Loucy (cell line): Measurements from ENCODE around the gene DNAH14.

Experiments
- H2AFZ ChIP-seq: fragments of 200-600 bp; sonication (generic); 2 replicates; pipeline ENCODE4 v1.6.0; 2016; ENCODE audit warnings: antibody characterized with exemption, mild to moderate bottlenecking, low read length, moderate library complexity
- H3F3A ChIP-seq: fragments of 200-600 bp; 2 replicates; pipeline ENCODE4 v1.6.0; 2016; ENCODE audit warnings: antibody characterized with exemption, low read depth, mild to moderate bottlenecking
- H3K27me3 ChIP-seq: fragments of 200-600 bp; sonication (generic); 2 replicates; pipeline ENCODE4 v1.6.1; 2014; ENCODE audit warnings: low read length, mild to moderate bottlenecking; ENCODE audit not compliant: insufficient read depth, poor library complexity, severe bottlenecking
- H3K36me3 ChIP-seq: fragments of 200-600 bp; sonication (generic); 2 replicates; pipeline ENCODE4 v1.6.1; 2016; ENCODE audit warnings: low read length; ENCODE audit not compliant: insufficient read depth
- H3K4me1 ChIP-seq: fragments of 200-600 bp; sonication (generic); 2 replicates; pipeline ENCODE4 v1.5.1; 2014; ENCODE audit warnings: low read length, mild to moderate bottlenecking; ENCODE audit not compliant: insufficient read depth, poor library complexity, severe bottlenecking
- H3K4me2 ChIP-seq: fragments of 200-600 bp; sonication (generic); 2 replicates; pipeline ENCODE4 v1.6.0; 2014; ENCODE audit warnings: antibody characterized with exemption, low read length, low read depth, mild to moderate bottlenecking; ENCODE audit not compliant: poor library complexity, severe bottlenecking
- H3K4me3 ChIP-seq: fragments of 200-600 bp; sonication (generic); 2 replicates; pipeline ENCODE4 v1.5.1; 2014; ENCODE audit warnings: low read length, mild to moderate bottlenecking, mixed read lengths; ENCODE audit not compliant: poor library complexity, severe bottlenecking
- H3K79me2 ChIP-seq: fragments of 200-600 bp; sonication (generic); 2 replicates; pipeline ENCODE4 v1.6.1; 2014; ENCODE audit warnings: low read length; ENCODE audit not compliant: insufficient read depth
- H3K9ac ChIP-seq: fragments of 200-600 bp; sonication (generic); 2 replicates; pipeline ENCODE4 v1.6.0; 2014; ENCODE audit warnings: mild to moderate bottlenecking, low read depth, low read length, moderate library complexity; ENCODE audit not compliant: poor library complexity, severe bottlenecking
- H3K9me2 ChIP-seq: fragments of 200-600 bp; sonication (generic); replicated peaks from 2 replicates; pipeline ENCODE4 v1.6.1; 2016; ENCODE audit warnings: low read depth, low read length, mixed read lengths
- H3K9me3 ChIP-seq: fragments of 200-600 bp; sonication (generic); 2 replicates; pipeline ENCODE4 v1.6.1; 2014; ENCODE audit warnings: mild to moderate bottlenecking, antibody characterized with exemption, low read length, low read depth; ENCODE audit not compliant: insufficient read depth
- H4K20me1 ChIP-seq: fragments of 200-600 bp; sonication (generic); 2 replicates; pipeline ENCODE4 v1.6.0; 2014; ENCODE audit warnings: antibody characterized with exemption, low read length, mild to moderate bottlenecking; ENCODE audit not compliant: insufficient read depth, poor library complexity, severe bottlenecking
- CTCF ChIP-seq: fragments of 200-600 bp; sonication (generic); conservative IDR thresholded peaks from 2 replicates; pipeline ENCODE4 v1.5.1; 2014; ENCODE audit warnings: mild to moderate bottlenecking, antibody characterized with exemption, low read length
- EZH2phosphoT487 ChIP-seq: fragments of 200-600 bp; IDR thresholded peaks from 2 replicates; pipeline ENCODE4 v1.6.1; 2018; ENCODE audit warnings: antibody characterized with exemption, mild to moderate bottlenecking, moderate library complexity, borderline replicate concordance

Gene DNAH14

GRCh38 chr1:225113265-225113664, 183.8 kb downstream of the DNAH14 start:
- Histone ChIP-seq H3K36me3 (no peaks in the 10 kb centered on the region), H4K20me1 (no peaks in the 10 kb centered on the region), H3K9ac (no peak overlapping the region), H3K27me3 (no peaks in the 10 kb centered on the region), H2AFZ (no peak overlapping the region), H3K9me3 (no peaks in the 10 kb centered on the region), H3K4me3 (no peak overlapping the region), H3K4me1 (no peaks in the 10 kb centered on the region), H3F3A (no peaks in the 10 kb centered on the region), H3K79me2 (no peaks in the 10 kb centered on the region), H3K4me2 (no peak overlapping the region), H3K9me2 (no peaks in the 10 kb centered on the region)
- no peak for TF ChIP-seq CTCF
- TF ChIP-seq EZH2phosphoT487 = no peak

- Histone ChIP-seq H3K9me2 (no peaks in the 10 kb centered on the region), H3K4me3 (no peak overlapping the region), H3F3A (no peaks in the 10 kb centered on the region), H3K9me3 (no peaks in the 10 kb centered on the region), H3K4me1 (no peaks in the 10 kb centered on the region), H3K4me2 (no peak overlapping the region), H3K9ac (no peak overlapping the region), H3K36me3 (no peaks in the 10 kb centered on the region), H4K20me1 (no peaks in the 10 kb centered on the region), H3K27me3 (no peaks in the 10 kb centered on the region), H2AFZ (no peak overlapping the region), H3K79me2 (no peaks in the 10 kb centered on the region)
- TF ChIP-seq CTCF (no peak), EZH2phosphoT487 (no peak)
Observed at GRCh38 chr1:225114354-225114990, 185.0 kb downstream of the DNAH14 start.

GRCh38 chr1:225119307-225119706, 189.8 kb downstream of the DNAH14 start:
- H3K9ac ChIP-seq = no peak overlapping the region
- H3K4me3 ChIP-seq = no peak overlapping the region

More at GRCh38 chr1:225119307-225119706, 189.8 kb downstream of the DNAH14 start:
- Histone ChIP-seq H3K9me3 (no peaks in the 10 kb centered on the region), H3K27me3 (no peaks in the 10 kb centered on the region), H3K4me2 (no peak overlapping the region), H3K79me2 (no peaks in the 10 kb centered on the region), H3K4me1 (no peaks in the 10 kb centered on the region), H3F3A (no peaks in the 10 kb centered on the region), H3K36me3 (no peaks in the 10 kb centered on the region), H3K9me2 (no peaks in the 10 kb centered on the region), H4K20me1 (no peaks in the 10 kb centered on the region), H2AFZ (no peak overlapping the region)
- no peak for TF ChIP-seq CTCF
- TF ChIP-seq EZH2phosphoT487 = no peak
